Muscle layer of duodenum (tissue), 2 donors: ENCODE data around the gene COPS2.

Experiments used
- H3K27ac ChIP-seq: one replicate; pipeline ENCODE4 v1.7.0; 2013; ENCODE audit warnings: mild to moderate bottlenecking, low read length
- H3K27me3 ChIP-seq: one replicate; pipeline ENCODE4 v1.7.0; 2013; ENCODE audit warnings: low read depth, mild to moderate bottlenecking, control low read depth, low read length
- H3K36me3 ChIP-seq, 2 donors: one replicate each; pipeline ENCODE4 v1.7.0; 2013; ENCODE audit warnings: low read length in 2 of 2, control low read depth in 1 of 2, mild to moderate bottlenecking in 1 of 2; ENCODE audit not compliant: insufficient read depth in 2 of 2, control insufficient read depth in 1 of 2
- H3K4me1 ChIP-seq, 2 donors: one replicate each; pipeline ENCODE4 v1.7.0; 2013; ENCODE audit warnings: low read length in 2 of 2, mild to moderate bottlenecking in 2 of 2, control low read depth in 1 of 2, moderate library complexity in 1 of 2; ENCODE audit not compliant: insufficient read depth in 2 of 2, control insufficient read depth in 1 of 2
- H3K4me3 ChIP-seq, 2 donors: one replicate each; pipeline ENCODE4 v1.7.0; 2013; ENCODE audit warnings: low read length in 2 of 2, low read depth in 1 of 2, mild to moderate bottlenecking in 1 of 2
- H3K9me3 ChIP-seq, 2 donors: one replicate each; pipeline ENCODE4 v1.7.0; 2013; ENCODE audit warnings: low read length in 2 of 2, control low read depth in 1 of 2, mild to moderate bottlenecking in 1 of 2; ENCODE audit not compliant: control insufficient read depth in 1 of 2
- donor health status: healthy.

The COPS2 gene

DNA sequence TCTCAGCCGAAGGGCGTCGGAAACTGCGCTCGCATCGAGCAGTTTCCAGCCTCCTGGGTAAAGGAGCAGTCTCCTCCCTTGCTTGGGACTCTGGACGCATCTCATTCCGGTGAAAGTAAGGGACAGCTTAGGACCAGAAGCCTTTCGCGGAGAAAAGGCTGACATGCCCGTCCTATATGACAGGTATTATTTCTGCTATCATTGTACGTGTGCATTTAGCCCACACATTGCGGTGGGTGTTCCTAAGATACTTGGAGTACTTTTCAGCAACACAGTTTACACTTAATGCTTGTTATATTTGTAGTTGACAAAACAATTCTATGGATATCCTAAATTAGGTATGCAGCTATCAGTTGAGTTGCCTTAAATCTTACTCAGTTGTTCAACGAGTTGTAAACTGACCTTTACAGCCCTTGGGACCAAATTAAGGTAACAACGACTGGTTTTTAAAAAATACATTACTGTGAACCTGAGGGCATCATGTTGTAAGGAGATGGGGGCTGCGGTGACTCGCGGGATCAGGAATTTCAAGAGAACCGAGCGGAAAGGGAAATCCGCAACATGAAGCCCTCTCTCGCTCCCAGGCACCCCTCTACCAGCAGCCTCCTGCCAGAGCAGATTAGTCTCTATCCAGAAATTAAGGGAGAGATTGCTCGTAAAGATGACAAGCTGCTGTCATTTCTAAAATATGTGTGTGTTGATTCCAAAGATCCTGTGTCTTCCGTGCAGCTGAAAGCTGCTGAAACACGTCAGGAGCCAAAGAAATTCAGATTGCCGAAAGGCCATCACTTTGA, 632 bp upstream of the COPS2 start:
- Histone ChIP-seq H3K4me1 (peaks cover 0 to 27% of the 10 kb centered on the region in 2 donors), H3K9me3 (no peaks in the 10 kb centered on the region), H3K36me3 (peaks cover 0 to 14% of the 10 kb centered on the region in 2 donors), H3K27me3 (no peaks in the 10 kb centered on the region), H3K27ac (peak overlapping the region; percentile 92), H3K4me3 (peak overlapping the region; percentile 89 to 99)

DNA sequence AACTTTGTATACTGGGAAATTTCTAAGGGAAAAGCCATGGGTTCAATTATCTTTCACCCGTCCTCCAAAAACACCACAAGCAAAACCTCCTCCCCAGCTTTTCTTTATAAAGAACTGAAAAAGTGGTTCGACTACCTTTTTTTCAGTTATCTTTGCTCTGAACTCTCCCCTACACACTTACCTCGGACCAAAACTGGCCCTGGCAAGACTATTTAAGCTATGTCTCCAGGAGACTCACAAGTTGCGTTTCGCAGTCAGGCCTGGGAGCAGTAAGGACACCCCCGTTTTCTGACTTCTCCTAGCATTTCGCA, 645 bp downstream of the COPS2 start:
- H3K4me1 ChIP-seq, result peaks cover 0 to 27% of the 10 kb centered on the region in 2 donors
- peaks cover 0 to 14% of the 10 kb centered on the region in 2 donors for H3K36me3 ChIP-seq

DNA sequence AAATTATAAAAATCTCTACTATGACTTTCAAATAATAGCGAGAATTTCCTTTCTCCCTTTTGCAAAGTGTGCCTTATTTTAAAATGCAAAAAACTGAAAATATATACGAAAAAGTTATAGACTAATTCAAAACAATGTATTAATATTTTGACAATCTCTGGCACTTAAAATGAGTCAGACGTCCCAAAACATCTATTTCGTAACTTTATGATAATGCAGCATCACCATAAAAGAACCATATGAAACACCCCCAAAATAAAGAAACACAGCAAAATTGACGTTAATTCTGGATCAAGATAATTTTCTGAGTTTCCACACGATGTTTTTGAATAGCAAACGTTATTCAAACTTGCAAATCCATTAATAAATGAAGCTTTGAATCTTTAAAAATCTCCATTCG, 1.0 kb downstream of the COPS2 start:
- peaks cover 0 to 27% of the 10 kb centered on the region in 2 donors for H3K4me1 ChIP-seq
- no peaks in the 10 kb centered on the region for H3K27me3 ChIP-seq
- H3K36me3 ChIP-seq, result peaks cover 0 to 14% of the 10 kb centered on the region in 2 donors
- peak overlapping the region; percentile 89 to 99 for H3K4me3 ChIP-seq
- no peaks in the 10 kb centered on the region for H3K9me3 ChIP-seq
- peak overlapping the region; percentile 92 for H3K27ac ChIP-seq

More for the DNA sequence above, 645 bp downstream of the COPS2 start:
- Histone ChIP-seq H3K27ac (peak overlapping the region; percentile 92), H3K27me3 (no peaks in the 10 kb centered on the region), H3K9me3 (no peaks in the 10 kb centered on the region), H3K4me3 (peak overlapping the region; percentile 89 to 99)

DNA sequence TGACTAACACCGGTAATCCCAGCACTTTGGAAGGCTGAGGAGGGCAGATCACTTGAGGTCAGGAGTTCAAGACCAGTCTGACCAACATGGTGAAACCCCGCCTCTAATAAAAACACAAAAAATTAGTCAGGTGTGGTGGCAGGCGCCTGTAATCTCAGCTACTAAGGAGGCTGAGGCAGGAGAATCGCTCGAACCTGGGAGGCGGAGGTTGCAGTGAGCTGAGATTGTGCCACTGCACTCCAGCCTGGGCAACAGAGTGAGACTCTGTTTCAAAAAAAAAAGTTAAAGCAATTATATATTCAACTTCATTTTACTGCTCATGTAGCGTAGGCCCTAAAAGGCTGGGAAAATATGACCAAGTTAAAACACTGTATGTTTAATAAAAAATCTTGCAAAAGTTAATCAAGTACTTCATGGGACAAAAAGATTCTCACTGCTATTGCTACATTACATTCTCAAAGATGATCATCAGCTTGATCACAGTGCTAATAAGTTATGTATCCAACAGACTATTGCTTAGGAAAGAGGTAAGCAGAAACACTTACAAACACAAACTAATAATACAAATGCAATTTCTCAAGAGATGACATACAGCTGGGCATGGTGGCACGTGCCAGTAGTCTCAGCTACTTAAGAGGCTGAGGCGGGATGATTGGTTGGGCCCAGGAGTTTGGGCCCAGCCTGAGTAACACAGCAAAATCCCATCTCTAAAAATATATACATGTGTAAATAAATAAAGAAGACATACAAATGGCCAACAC, 2.7 kb downstream of the COPS2 start:
- H3K27me3 ChIP-seq, result no peaks in the 10 kb centered on the region
- peaks cover 5 to 29% of the 10 kb centered on the region in 2 donors for H3K4me1 ChIP-seq
- no peaks in the 10 kb centered on the region for H3K9me3 ChIP-seq
- H3K36me3 ChIP-seq, result peaks cover 0 to 14% of the 10 kb centered on the region in 2 donors
- H3K27ac ChIP-seq, result no peak overlapping the region
- H3K4me3 ChIP-seq, result no peak overlapping the region

DNA sequence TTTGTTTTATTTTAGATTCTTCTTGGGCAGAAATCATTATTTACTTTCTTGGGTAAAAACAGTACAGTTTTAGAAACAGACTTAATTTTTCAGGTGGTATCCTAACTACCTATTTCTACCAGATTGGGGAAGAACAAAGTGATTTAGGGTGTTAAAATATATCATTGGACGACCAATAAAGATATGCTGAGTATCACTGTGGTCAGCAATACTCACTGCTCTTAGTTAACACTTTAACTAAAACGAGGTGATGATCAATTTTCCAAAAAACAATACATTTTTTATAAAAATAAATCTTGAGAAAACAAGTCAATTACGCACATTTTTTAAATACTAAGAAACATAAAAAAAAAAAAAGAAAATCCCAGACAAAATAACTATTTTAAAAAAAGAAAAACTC, 3.6 kb downstream of the COPS2 start:
- H3K4me1 ChIP-seq, result peaks cover 5 to 30% of the 10 kb centered on the region in 2 donors
- H3K36me3 ChIP-seq, result peaks cover 0 to 14% of the 10 kb centered on the region in 2 donors

DNA sequence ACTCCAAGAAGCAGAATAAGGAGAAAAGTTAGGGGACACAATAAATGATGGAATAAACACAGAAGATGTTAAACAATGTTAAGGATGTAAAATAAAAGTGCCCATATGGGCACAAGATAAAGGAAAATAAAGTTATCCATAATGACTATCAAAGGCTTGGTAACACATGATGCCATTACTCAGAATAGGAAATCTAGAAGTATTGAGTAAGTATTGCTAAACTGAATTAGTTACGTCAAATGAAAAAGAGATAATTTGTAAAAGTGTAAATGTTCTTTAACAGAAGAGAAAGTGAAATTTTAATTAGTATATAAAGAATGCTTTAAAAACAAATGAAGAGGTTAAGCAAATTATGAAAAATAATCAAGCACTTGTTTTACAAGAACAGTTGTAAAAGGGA, 6.7 kb downstream of the COPS2 start:
- H3K27me3 ChIP-seq, result no peaks in the 10 kb centered on the region
- H3K36me3 ChIP-seq, result peaks cover 1 to 4% of the 10 kb centered on the region in 2 donors
- H3K27ac ChIP-seq, result no peak overlapping the region
- H3K4me1 ChIP-seq, result peaks cover 5 to 21% of the 10 kb centered on the region in 2 donors
- no peaks in the 10 kb centered on the region for H3K9me3 ChIP-seq
- H3K4me3 ChIP-seq, result no peak overlapping the region

More for the DNA sequence above, 3.6 kb downstream of the COPS2 start:
- Histone ChIP-seq H3K4me3 (no peak overlapping the region), H3K9me3 (no peaks in the 10 kb centered on the region), H3K27me3 (no peaks in the 10 kb centered on the region), H3K27ac (no peak overlapping the region)

DNA sequence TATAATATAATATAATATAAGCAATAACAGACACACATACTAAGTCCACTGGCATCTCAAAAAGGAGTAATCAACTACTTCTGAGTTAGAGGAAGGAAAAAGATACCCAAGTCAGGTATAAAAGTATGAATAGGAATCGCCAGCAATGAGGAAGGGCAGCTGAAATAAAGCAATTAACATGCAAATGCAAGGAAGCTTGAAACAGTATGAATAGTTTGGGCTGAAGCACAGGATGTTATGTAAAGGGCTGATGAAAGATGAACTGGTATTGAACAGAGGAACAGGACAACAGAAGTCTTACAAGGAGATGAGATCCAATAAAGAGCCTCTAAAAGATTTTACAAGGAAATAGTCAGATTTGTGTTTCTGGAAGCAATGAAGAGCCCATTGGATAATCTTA, 7.1 kb downstream of the COPS2 start:
- no peaks in the 10 kb centered on the region for H3K27me3 ChIP-seq
- H3K36me3 ChIP-seq, result peaks cover 6% of the 10 kb centered on the region in 2 donors
- H3K27ac ChIP-seq, result no peak overlapping the region
- H3K9me3 ChIP-seq, result no peaks in the 10 kb centered on the region
- no peak overlapping the region for H3K4me3 ChIP-seq
- H3K4me1 ChIP-seq, result peaks cover 5 to 17% of the 10 kb centered on the region in 2 donors

DNA sequence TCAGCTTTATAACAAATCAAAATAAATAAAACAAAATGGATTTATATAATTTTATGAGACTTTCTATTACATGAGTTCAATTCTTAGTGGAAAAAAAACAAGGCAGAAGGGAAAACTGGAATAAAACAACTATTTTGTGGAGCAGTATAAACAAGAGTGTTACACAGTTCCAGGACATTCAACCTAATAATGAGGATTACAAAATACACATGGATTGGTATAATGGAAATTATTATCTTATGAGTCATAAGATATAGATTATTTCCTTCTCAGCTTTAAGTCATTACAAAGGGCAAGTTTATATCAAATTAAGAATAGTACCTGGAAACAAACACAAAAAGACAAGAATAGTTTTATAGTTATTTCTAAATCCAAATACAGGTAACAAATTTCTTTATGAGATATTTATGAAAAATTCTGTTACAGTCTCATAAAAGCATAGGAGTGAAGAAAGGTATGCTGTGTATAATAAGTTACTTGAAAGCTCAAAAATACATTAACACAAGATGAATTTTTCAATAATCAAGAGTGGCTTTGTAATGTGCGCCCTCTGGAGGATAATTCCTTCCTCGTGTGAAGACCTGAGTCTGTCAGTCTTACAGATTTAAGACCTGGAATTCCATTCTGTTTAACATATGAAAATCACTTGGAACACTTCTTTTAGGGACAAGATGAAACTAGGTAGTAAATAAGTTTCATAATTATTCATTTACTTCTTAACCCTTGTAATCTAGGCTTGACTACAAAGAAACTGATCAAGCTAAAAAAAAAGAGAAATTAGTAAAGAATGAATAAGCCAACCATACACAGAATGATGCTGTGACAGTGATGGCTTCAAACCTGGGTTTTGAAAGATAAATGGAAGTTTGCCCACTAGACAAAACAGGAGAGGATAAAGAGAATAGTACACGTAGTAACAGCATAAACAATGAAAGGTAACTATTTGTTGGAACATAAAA, 9.5 kb downstream of the COPS2 start:
- Histone ChIP-seq H3K9me3 (no peaks in the 10 kb centered on the region), H3K36me3 (peaks cover 18 to 24% of the 10 kb centered on the region in 2 donors), H3K4me3 (no peak overlapping the region), H3K4me1 (peaks cover 5 to 11% of the 10 kb centered on the region in 2 donors), H3K27me3 (no peaks in the 10 kb centered on the region), H3K27ac (no peak overlapping the region)

DNA sequence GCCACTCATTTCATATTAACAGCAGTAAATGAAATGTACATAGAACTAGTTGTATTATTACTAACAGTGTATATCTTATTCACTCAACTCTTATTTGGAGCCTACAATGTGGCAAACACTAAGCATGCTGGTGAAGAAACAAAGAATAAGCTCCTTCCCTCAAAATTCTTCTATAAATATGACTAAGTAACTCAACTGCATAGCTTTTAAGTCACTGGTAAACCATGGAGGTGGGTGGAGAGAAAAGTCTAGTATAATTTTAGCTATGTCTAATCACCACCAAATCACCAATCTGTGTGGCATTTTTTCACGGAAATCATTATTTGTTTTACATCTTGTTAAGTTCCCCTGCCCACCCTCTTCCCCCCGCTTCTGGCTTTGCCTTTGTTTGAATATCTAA, 17.5 kb downstream of the COPS2 start:
- Histone ChIP-seq H3K27me3 (no peaks in the 10 kb centered on the region), H3K4me1 (no peaks in the 10 kb centered on the region), H3K4me3 (no peak overlapping the region), H3K9me3 (no peaks in the 10 kb centered on the region), H3K36me3 (peaks cover 59 to 63% of the 10 kb centered on the region in 2 donors), H3K27ac (no peak overlapping the region)

DNA sequence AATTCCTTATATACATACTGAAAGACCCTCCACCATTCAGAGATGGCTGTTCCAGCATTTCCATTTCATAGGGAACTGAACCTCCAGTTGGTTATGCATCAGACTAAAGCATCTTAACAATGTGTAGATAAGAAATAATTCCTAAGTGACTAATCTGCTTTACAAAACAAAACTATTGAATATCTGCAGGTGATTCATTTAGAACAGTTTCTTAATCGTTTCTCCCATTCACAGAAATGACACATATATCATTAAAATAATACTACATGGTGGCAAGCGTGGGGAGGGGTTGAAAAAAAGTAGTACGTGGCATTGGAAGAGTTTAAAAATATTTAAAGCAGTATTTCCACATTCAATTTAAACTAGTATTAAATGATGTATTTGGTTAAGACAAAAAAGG, 19.5 kb downstream of the COPS2 start:
- H3K27me3 ChIP-seq, result no peaks in the 10 kb centered on the region
- H3K4me1 ChIP-seq, result no peaks in the 10 kb centered on the region
- peaks cover 51 to 67% of the 10 kb centered on the region in 2 donors for H3K36me3 ChIP-seq

More for the DNA sequence above, 19.5 kb downstream of the COPS2 start:
- Histone ChIP-seq H3K4me3 (no peak overlapping the region), H3K9me3 (no peaks in the 10 kb centered on the region), H3K27ac (no peak overlapping the region)
